NCI-H526 (cell line): ENCODE data around the gene FBXO2.
"Not testable (repeated sequence)": the region's sequence is repeated elsewhere in the genome, so short reads cannot be mapped to it uniquely, and the experiment has no call there.

Source experiments
- DNase-seq, 2 experiments: peaks; one replicate each; lab custom pipeline; 2025; lab: John Stamatoyannopoulos, UW

FBXO2 gene

DNA sequence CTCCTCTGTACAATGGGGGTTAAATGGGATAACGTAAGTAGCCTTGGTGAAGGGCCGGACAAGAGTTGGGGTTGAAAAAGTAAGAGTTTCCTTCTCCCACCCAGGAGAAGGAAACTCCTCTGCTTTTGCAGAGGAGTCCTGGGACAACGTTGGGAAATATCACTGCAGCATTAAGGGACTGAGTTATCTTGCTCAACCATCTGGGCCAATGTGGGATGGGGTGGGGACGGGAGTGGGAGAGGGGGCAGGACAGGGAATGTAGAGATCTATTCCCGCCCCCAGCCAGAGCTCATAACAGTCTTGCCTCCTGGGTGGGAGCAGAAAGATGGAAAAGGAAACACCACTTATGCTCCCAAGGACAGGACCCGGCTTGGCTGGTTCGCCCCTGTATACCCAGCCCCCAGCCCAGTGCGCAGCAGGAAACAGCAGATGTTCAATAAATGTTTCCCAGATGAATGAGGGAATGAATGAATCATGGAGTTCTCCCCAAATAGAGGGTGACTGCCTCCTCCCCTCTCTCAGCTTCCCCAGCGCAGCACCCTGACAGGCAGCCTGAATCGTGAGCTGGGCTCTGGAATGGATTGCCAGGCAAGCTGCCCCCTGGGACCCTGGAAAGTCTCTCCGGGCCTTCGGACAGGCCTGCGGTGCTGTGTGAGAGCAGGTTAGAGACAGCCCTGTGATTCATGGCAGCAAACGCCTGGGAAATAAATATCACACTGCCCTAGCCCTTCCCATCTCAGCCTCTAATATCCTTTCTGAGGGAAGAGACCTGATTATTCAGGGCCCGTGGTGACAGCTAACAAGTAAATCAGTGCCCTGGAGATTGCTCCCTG, 24.8 kb downstream of the FBXO2 start:
- DNase-seq = no peak

DNA sequence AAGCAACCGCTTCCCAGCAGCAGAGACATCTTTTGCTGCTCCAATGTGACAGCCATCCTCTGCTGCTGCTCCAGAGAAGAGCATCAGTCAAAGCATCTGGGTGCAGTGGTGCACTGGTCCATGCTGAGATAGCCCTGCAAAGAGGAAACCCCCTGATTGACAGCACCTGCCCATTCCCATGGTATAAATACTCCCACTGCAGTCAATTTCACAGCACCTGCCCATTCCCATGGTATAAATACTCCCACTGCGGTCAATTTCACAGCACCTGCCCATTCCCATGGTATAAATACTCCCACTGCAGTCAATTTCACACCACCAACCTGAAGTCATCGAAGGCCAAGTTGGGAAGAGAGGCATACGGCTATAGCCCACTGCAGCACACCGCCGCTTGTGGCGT, 25.5 kb downstream of the FBXO2 start:
- DNase-seq = no peak

DNA sequence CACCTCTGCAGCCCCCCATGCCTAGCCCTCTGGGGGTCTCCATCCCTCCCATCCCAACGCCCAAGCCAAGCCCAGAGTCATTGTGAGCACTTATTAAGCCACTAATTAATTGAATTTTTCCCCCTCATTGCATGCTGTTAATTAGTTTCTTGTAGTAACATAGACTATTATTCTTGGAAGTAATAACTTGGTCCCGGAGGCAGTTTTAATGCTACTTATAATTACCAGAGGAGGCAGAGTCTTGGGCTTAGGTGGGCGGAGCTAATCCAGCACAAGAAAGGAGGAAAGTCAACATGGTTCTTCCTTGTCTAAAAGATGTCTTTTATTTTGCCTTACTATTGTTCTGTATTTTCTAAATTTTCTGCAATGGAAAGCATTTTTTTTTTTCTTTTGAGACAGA, 27.7 kb downstream of the FBXO2 start:
- no peak for DNase-seq

DNA sequence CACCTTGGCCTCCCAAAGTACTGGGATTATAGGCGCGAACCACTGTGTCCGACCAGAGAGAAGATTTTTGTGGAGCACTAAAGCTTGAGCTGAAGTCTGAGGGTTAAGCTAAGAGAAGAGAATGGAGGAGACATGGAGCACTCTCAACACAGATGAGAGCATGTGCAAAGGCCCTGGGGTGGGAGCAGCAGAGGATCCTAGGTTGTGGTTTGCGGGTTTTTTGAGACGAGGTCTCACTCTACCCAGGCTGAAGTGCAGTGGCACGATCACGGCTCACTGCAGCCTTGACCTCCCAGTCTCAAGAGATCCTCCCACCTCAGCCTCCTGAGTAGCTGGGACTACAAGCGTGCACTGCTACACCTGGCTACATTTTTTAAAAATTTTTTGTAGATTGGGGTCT, 30.5 kb downstream of the FBXO2 start:
- no peak for DNase-seq

DNA sequence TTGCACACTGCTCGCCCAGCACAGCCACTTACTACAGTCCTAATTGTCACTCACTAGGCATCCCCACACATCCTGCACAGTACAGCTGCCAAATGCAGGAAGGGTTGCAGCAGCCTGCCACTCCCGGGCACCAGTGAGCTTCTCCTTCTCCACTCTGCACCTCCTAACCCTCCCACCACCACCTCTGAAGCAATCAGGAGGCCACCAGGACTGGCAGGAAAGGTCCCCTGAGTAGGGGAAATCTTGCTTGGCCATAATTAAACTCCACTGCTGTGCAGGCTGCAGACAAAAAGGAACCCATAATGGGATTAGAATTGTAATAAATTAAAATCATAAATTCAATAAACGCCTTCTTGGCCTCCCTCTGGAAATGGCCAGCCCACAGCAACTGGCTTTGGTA, 31.8 kb downstream of the FBXO2 start:
- DNase-seq = no peak

DNA sequence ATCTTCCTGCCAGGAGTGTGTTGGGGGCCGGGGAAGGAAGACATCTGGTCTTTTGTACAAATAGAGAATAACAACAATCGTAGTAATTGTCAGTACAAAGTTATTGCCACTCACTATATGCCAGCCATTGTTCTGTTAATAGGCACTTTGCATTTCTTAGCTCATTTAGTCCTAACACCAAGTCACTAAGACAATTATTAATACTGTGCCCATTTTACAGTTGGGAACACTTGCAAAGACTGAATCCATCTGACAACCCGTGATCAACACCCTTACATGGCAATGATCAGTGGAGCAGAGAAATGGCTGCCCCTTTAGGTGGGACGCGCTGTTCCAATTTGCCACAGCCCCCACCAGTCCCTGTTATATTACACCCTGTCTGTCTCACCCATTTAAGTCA, 33.3 kb downstream of the FBXO2 start:
- DNase-seq = no peak

DNA sequence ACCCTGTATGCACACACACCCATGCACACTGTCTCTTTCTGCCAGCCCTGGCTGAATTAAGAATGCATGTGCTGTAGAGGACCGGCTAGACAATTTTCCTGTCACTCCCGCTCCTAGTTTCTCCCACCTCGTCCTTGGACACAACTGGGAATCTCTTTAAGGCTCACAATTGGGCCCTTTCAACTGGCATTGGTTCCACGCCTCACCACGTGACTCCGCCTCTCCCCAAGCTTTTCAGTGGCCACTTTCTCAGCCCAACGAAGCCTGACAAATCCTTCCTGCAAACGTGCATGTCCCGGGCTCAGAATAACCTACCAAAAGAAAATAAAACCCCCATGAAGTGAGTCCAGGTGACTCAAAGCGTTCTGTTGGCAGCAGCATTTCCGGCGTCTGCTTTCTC, 33.8 kb downstream of the FBXO2 start:
- DNase-seq = no peak

DNA sequence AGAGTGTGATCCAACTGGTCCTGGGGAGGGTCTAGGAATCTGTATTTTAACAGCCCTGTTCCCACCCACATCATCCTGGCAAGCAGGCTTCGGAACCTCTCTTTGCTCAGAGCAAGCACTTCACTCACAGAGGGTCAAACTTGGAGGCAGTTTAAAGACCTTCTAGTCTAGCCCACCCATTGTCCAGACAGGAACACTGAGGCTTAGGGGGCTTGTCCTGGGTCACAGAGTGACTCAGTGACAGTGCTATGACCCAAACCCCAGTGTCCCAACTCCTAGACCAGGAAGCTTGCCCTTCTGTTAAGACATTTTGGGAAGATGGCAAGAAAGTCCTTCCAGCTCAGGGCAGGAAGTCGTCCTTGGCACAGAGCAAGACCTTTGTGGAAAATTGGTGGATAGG, 36.5 kb downstream of the FBXO2 start:
- DNase-seq = no peak

DNA sequence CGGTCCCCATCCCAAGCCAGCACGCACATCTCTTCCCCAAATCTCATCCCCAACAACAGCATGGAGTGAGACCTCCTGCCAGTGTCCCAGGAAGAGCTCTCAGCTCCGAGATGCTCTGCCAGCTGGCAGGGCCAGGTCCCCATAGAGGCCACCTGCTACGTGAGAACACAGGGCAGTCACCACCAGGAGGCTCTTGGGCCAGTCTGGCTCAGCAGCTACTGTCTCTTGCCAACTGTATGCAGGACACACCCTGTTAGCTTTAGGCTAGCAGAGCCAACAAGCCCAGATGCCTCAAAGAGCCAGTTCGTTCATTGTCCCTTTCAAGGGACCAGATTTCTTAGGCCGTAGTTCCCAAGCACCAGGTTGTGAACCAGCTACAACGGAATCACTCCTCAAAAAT, 36.9 kb downstream of the FBXO2 start:
- DNase-seq = peak in 1 of 2 experiments; percentile 38

DNA sequence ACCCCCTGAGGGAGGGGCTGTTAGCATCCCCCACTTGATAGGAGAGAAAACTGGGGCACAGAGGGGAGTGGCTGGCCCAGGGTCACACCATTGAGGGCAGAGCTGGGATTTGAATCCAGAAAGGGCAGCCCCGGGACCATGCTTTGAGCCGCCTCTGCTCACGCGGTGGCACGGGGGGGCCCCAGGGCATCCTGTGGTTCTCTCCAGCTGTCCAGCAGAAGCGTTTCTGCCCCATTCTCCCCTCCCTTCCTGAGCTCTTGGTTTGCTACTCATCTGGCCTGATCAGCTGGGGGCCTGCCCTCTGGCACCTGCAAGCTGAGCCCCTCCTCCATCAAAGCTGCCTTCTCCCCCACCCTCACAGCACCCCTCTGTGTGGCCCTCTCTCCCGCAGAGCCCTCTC, 37.5 kb downstream of the FBXO2 start:
- DNase-seq = no peak

DNA sequence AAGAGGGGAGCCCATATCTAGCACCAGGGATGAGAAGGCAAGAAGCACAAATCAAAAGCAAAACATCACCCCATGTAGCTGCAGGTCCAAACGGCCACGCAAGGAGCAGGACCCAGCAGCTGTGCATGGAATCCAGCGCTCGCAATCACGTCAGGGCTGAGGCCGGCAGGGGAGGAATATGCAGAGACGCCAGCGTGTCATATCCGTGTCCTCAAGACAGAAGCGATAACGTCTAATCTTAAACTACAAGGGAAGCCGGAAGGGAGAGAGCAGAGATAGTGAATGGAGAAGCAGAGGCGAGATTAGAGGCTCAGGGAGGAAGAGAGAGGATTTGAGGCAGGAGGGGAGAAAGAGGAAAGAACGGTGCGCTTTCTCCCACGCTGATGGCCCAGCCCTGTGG, 39.1 kb downstream of the FBXO2 start:
- no peak for DNase-seq

DNA sequence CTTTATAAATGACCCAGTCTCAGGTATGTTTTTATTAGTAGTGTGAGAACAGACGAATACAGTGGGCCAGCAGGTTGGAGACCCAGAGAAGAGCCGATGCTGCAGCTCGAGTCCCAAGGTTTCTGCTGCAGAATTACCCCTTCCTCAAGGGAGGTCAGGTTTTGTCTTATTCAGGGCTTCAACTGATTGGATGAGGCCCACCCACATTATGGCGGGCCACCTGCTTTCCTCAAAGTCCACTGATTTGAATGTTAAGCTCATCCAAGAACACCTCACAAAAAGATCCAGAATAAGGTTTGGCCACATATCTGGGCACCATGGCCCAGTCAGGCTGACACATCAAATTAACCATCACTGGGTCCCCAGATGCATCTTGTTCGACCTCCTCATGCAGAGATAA, 40.9 kb downstream of the FBXO2 start:
- DNase-seq = no peak

DNA sequence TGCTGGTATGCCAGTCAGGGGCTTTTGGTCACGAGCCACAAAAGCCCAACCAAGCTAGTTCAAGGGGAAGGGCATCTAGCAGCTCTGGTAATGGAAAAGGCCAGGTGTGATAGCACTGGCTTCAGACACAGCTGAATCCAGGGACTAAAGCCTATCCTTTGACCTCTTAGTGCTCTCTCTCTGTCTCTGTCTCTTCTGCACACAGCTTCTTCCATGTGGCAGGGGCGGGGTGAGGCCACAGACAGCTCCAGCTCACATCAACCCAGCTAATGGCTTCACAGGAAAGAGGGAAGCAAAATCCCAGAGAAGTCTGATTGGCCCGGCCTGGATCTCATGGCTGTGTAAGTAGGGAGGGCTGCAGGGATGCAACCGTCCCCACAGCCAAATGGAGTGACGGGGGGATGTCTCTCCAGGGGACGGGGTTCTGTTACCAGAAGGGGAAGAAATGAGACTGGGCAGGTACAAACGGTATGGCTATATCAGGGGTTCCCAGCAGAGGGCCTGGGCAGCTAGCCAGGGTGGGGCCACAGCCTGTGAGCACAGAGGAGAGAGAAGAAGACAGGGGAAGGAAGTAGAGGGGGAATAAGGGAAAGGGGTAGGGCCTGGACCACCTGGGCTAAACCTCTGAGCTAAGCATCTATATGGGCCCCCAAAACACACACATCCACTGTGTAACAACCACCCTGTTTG, 42.4 kb downstream of the FBXO2 start:
- no peak for DNase-seq

DNA sequence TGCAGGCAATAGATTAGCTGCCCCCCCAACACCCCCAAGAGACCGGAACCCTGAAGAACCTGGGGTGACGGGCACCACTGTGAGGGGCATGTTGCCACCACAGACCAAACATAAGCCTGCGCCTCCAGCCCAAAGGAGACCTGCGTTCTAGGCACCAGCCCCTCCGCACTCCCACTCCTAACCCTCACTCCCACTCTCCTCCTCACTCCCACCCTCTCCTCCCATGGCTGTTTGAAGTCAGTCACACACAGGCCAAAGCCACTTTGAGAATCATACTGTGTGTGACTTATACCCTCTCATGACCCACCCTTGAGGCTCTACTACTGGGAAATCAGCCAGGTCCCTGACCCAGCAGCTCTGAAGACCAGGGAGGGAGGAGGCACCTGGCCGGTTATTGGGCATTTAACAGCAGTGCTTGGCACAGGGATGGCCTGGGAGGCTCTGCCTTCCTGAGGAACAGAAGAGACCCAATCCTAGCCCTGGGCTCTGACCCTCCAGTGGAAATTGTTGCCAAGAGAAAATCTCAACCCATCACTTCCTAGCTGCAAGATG, 43.5 kb downstream of the FBXO2 start:
- no peak for DNase-seq

DNA sequence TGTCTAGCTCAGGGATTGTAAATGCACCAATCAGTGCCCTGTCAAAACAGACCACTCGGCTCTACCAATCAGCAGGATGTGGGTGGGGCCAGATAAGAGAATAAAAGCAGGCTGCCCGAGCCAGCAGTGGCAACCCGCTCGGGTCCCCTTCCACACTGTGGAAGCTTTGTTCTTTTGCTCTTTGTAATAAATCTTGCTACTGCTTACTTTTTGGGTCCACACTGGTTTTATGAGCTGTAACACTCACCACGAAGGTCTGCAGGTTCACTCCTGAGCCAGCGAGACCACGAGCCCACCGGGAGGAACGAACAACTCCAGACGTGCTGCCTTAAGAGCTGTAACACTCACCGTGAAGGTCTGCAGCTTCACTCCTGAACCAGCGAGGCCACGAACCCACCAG, 44.9 kb downstream of the FBXO2 start:
- DNase-seq = not testable (repeated sequence)

DNA sequence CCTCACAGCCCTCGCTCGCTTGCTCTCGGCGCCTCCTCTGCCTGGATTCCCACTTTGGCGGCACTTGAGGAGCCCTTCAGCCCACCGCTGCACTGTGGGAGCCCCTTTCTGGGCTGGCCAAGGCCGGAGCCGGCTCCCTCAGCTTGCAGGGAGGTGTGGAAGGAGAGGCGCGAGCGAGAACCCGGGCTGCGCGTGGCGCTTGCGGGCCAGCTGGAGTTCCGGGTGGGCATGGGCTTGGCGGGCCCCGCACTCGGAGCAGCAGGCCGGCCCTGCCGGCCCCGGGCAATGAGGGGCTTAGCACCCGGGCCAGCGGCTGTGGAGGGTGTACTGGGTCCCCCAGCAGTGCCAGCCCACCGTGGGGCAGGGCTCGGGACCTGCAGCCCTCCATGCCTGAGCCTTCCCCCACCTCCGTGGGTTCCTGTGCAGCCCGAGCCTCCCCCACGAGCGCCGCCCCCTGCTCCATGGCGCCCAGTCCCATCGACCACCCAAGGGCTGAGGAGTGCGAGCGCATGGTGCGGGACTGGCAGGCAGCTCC, 45.6 kb downstream of the FBXO2 start:
- not testable (repeated sequence) for DNase-seq

DNA sequence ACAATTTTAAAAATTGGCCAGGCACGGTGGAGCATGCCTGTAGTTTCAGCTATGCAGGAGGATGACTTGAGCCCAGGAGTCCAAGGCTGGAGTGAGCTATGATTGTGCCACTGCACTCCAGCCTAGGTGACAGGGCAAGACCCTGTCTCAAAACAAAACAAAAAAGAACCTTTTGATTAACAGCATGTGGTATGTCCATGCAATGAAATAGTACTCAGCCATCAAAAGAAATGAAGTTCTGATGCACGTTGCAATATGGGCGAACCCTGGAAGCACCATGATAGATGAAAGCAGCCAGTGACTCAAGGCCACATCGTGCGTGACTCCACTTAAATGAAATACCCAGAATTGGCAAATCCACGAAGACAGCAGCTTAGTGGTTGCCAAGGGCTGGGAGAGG, 47.5 kb downstream of the FBXO2 start:
- DNase-seq = no peak

DNA sequence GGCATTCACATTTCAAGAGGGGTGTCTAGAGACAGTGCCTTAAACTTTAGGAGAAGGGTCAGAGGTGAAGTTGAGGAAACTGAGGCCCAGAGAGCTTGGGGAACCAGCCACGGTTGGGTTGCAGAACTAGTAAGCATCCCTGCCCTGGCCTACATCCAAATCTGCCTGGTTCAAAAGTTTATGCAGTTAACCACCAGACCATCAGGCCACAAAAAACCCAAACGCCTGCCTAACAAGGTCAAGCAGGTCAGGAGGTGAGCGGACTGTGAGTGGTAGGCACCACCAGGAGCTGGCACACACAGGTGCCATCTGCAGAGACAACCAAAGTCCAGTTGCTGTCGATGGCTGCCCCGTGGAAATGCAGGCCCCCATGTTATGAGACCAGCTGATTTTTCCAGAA, 51.2 kb downstream of the FBXO2 start:
- no peak for DNase-seq

DNA sequence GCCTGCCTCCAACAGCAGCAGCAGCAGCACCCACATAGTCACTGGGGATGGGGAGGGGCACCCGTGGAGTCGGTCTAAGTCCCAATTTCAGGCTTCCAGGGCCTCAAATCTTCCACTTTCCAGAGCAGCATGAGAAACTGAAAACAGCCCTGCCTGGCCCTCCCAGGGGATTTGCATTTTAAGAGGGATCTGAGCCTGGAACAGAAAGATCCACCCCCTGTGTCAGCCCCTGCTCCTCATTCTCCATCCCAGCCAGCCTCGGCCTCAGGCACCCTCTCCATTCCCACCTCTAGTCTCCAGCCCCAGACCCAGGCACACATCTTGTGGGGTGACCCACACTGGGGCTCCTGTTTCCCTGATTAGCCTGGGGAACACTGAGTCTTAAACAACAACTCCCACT, 51.8 kb downstream of the FBXO2 start:
- DNase-seq = peak in 1 of 2 experiments; percentile 11

DNA sequence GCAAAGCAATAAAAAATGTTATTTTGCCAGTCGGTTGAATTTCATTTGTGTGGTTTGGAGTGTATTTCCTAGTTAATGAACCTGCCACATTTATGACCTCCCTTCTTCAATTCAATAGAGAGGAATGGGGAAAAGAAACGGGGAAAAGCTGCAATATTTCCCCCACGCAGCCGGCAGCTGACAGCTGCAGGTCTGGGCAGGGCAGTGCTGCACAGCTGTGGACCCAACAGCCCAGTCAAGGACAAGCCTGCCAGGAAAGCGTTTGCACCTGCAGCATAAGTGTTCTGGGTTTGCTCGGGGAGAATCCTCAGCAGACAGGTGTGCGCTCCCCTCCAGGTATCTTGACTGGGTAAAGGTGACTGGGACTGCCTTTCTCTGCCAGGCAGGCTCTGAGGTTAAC, 53.4 kb downstream of the FBXO2 start:
- no peak for DNase-seq

DNA sequence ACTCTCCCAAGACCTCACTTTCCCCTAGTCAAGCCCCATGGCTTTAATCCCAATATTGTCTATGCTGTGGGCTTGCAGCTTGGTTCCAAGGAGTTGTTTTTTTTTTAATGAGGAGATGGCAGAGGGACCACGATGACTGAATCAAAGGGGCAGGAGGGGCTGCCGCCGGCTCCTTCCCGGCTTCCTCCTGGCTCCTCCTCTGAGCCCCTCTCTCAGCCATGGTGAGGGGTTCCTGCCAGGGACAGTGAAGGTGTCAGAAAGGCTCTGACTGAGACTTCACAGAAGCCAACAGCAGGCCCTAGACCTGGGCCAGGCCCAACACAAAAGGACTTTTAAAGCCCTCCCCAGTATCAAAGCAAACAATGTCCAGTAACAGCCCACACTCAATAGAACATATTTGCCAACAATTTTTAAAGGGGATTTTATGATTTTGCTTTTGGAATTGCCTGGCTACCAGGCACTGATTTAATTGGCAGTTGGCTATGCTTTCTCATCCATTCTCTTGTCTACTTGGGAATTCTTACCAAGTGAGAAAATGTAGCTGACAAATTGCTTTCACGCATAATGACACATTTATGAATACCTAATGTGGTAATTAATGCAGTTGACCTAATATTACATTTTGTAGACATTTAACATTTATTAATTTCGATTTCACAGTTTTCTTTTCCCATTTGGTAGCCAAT, 54.2 kb downstream of the FBXO2 start:
- no peak for DNase-seq

DNA sequence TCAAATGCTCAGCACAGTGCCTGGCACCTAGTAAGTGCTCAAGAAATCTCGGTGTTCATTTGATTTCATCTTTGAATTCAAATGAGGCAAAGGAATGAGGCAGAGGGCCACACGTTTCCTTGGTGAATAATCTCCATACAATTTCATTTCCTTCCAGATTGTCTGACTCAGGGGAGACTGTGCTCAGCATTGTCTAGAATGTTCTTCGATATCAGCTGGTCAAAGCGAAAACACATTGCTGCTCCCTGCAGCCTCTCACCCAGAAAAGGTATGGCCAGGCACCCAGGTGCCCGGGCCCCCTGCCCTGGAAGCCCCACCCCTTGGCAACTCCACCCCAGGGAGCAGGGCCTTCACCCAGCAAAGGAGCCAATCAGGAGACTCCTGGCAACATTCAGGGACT, 55.8 kb downstream of the FBXO2 start:
- no peak for DNase-seq
